HUES48 (cell line): ENCODE measurements around the gene PRSS56.

Experiments used
- H3K27ac ChIP-seq: one replicate; pipeline ENCODE4 v1.7.0; 2013; ENCODE audit warnings: low read depth, low read length, inconsistent platforms
- H3K27me3 ChIP-seq: 2 replicates; pipeline ENCODE4 v1.6.1; 2013; ENCODE audit warnings: mild to moderate bottlenecking, low read length; ENCODE audit not compliant: control insufficient read depth, insufficient read depth
- H3K36me3 ChIP-seq: 2 replicates; pipeline ENCODE4 v1.6.1; 2013; ENCODE audit warnings: low read length; ENCODE audit not compliant: control insufficient read depth, insufficient read depth
- H3K4me1 ChIP-seq: 2 replicates; pipeline ENCODE4 v1.6.1; 2013; ENCODE audit warnings: mild to moderate bottlenecking, low read length; ENCODE audit not compliant: control insufficient read depth, insufficient read depth
- H3K4me3 ChIP-seq: 2 replicates; pipeline ENCODE4 v1.5.1; 2013; ENCODE audit warnings: mild to moderate bottlenecking, low read depth, low read length
- H3K9ac ChIP-seq: 2 replicates; pipeline ENCODE4 v1.6.1; 2013; ENCODE audit warnings: mild to moderate bottlenecking, low read depth, low read length, moderate library complexity
- H3K9me3 ChIP-seq: 2 replicates; pipeline ENCODE4 v1.6.1; 2013; ENCODE audit warnings: low read length; ENCODE audit not compliant: control insufficient read depth, insufficient read depth

Gene PRSS56

DNA sequence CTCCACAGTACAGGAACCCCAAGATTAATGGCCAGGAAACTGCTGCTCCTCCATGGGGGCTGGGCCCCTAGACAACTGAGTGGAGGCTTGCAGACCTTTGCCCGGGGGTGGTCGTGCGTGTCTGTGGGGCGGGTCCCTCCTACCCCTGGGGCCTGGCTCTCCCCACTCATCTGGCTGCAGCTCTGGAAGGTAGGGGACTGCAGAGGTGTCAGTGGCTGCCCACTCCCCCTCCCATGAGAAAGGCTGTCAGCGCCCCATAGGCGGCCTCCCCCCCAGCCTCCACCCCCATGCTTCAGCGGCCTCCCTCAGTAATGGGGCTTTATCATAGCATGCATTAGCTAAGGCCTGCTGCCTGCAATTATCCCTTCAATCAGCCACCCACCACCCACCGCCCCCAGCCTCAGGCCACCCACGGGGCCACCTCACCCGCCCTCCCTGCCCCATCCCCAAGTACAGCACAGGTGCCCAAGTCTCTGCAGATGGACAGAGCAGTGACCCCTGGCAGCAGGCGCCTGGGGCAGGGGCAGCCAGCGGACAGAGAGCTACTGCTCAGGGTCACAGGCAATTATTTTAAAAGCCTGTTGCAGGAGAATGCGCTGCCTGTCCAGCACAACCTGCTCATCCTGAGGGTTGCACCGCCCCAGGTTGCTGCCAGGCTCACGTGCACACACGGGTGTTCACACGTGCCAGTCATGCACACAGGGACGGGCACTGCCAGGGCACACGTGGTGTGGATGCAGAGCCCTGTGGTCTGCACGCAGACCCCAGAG lies 23.5 kb upstream of the PRSS56 start:
- peaks cover 12% of the 10 kb centered on the region; the same call in 1 of the 2 replicates for H3K27me3 ChIP-seq
- peaks cover 5% of the 10 kb centered on the region; the same call in 1 of the 2 replicates for H3K4me1 ChIP-seq
- H3K36me3 ChIP-seq = no peaks in the 10 kb centered on the region
- no peak overlapping the region for H3K9ac ChIP-seq
- H3K9me3 ChIP-seq = no peaks in the 10 kb centered on the region
- H3K4me3 ChIP-seq = no peak overlapping the region
- no peak overlapping the region for H3K27ac ChIP-seq

DNA sequence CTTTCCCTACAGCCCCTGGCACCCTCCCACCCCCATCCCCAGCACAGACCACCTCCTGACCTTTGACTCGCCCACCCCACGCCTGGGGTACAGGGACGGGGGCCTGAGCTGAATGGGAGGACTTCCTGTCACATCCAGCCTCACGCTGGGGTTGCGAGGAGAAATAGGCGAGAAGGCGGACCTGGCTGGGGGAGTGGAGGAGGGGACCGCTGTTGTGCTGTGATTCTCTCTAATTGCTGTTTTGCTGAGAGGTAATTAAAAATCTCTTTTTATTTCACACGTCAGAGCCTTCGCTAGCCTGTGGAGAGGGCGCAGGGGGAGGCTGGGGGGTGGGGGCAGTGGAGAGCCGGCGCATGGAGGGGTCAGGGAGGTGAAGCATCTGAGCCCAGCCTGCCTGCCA lies 22.8 kb upstream of the PRSS56 start:
- H3K27me3 ChIP-seq = peaks cover 14% of the 10 kb centered on the region
- H3K9me3 ChIP-seq = no peaks in the 10 kb centered on the region
- H3K9ac ChIP-seq = no peak overlapping the region
- no peak overlapping the region for H3K4me3 ChIP-seq
- no peak overlapping the region for H3K27ac ChIP-seq
- peaks cover 5% of the 10 kb centered on the region; the same call in 1 of the 2 replicates for H3K4me1 ChIP-seq
- H3K36me3 ChIP-seq = no peaks in the 10 kb centered on the region

DNA sequence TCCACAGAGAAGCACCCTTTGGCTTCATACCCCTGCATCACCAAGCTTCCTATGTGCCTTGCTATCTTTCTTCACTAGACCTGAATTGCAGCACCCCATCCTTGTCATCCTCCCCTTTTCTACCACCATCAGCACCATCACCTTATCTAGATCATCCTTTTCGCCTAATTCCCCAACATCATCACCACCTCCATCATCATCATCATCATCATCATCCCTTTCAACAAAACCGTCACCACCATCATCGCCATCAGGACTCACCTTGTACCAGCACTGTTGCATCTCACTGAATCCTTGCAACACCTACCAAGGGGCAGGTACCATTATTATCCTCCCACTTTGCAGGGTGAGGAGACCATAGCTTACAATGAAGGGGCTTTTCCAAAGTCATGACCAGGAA lies 21.7 kb upstream of the PRSS56 start:
- no peaks in the 10 kb centered on the region for H3K9me3 ChIP-seq
- H3K4me1 ChIP-seq = peaks cover 5% of the 10 kb centered on the region; the same call in 1 of the 2 replicates
- H3K36me3 ChIP-seq = no peaks in the 10 kb centered on the region
- H3K4me3 ChIP-seq = no peak overlapping the region
- no peak overlapping the region for H3K27ac ChIP-seq
- H3K27me3 ChIP-seq = peaks cover 24% of the 10 kb centered on the region
- H3K9ac ChIP-seq = no peak overlapping the region

DNA sequence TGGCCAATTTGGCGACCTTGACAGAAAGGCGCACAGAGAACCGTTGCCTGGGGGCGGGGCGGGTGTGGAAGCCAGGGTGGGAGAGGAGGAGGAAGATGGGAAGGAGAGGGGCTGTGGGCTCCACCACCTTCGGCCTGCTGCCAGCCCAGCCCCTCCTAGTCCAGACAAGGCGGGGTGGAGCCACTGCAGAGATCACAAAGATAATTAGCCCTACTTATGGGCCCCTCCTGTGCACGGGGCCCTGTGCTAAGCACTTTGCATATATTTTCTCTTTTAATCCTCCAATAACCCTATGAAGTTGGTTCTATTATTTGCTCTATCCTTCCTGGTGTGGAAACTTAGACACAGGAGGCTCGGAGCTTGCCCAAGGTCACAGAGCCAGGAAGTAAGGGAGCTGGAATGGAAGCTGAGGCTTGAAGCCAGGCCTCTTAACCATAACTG lies 18.8 kb upstream of the PRSS56 start:
- Histone ChIP-seq H3K27ac (no peak overlapping the region), H3K36me3 (no peaks in the 10 kb centered on the region), H3K9ac (no peak overlapping the region), H3K9me3 (no peaks in the 10 kb centered on the region), H3K27me3 (peaks cover 53% of the 10 kb centered on the region), H3K4me3 (no peak overlapping the region), H3K4me1 (peaks cover 9% of the 10 kb centered on the region)

DNA sequence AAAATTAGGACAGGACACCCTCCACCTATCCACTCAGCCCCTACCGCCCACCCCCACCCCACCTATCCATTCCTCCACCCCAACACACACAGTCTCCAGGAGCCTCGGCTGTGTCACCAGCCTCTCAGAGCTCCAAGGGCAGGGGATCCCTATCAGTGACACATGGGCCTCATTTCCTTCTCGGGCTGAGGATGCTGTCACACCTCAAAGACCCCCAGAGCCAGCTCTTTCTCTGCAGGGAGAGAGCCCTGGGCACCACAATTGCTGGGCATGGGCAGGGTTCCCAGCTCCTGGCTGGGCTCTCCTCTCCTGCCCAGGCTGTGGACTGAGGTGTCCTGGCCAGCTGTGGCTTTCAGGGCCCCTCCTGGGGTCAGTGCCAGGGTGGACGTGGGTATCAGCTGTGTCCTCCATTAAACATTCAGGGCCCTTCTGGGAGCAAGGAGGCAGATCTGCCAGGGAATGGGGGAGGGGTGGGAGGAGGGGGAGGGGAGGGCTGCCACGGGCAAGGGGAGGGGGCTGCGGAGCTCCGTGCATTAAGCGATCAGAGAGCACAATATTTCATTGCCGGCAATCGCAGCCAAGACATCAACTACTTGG lies 18.3 kb upstream of the PRSS56 start:
- Histone ChIP-seq H3K9me3 (no peaks in the 10 kb centered on the region), H3K4me1 (peaks cover 9% of the 10 kb centered on the region), H3K27ac (no peak overlapping the region), H3K9ac (no peak overlapping the region), H3K36me3 (no peaks in the 10 kb centered on the region), H3K4me3 (peak overlapping the region; percentile 74; the same call in 1 of the 2 replicates), H3K27me3 (peaks cover 59% of the 10 kb centered on the region)

DNA sequence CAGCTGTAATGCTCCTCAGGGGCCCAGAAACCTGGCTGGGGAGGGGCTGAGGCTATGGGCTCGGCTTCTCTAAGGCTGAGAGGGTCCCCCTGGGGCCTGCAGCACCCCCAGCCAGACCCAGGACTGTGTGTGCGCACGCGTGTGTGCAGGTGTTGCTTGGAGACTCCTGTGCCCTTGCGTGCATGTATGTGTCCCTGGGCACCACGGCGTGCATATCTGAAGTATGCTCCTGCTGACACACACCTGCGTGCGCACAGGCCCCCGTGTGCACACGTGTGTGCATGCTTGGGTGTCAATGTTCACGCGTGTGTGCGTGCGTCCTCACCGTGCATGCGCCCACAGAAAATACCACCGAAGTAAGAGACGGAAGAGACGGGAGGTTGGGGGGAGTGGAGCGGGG lies 17.7 kb upstream of the PRSS56 start:
- H3K27ac ChIP-seq = no peak overlapping the region
- H3K4me3 ChIP-seq = peak overlapping the region; percentile 74
- peaks cover 9% of the 10 kb centered on the region for H3K4me1 ChIP-seq
- no peaks in the 10 kb centered on the region for H3K36me3 ChIP-seq
- no peaks in the 10 kb centered on the region for H3K9me3 ChIP-seq
- no peak overlapping the region for H3K9ac ChIP-seq
- peaks cover 64% of the 10 kb centered on the region for H3K27me3 ChIP-seq

DNA sequence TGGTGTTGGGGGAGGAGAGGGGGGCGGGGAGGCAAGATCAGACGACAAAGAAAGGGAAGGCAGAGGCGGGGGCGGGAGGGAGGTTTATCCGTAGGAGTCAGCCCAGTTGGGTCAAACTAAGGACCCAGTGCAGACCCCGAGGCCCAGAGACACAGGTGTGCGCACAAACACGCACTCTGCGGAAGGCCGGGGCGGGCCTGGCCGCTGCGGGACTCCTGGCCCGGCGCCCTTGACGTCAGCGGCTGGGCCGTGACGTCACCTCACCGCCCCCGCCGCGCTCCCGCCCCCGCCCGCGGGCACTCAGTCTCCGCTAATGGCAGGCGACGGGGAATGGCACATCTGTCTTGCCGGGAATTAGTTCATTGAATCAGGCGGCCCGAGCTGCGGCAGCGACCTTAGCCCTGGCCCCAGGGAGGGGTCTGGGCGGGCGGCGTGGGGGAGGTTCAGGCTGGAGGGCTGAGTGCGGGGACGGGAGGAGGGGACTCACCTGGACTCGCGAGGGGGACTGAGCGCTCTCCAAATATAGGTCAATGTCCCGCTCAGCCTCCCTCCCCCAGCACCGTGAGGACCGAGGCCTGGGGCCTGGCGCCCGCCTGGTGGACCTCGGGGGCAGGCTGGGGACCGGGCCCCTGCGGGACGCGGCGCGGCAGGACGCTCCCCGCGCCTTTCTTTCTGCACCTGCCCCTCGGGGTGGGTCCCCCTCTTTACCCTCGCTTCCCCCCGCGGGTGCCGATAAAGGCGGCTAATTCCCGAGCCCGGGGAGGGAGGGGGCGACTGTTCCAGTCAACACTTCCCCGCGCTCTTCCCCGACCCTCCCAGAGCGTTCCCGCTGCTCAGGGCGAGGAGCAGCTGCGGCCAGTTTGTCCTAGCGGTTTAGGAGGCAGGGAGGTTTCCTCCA lies 17.0 kb upstream of the PRSS56 start:
- H3K36me3 ChIP-seq = no peaks in the 10 kb centered on the region
- H3K27me3 ChIP-seq = peaks cover 64% of the 10 kb centered on the region
- no peak overlapping the region for H3K9ac ChIP-seq
- H3K9me3 ChIP-seq = no peaks in the 10 kb centered on the region
- H3K4me1 ChIP-seq = peaks cover 9% of the 10 kb centered on the region
- H3K27ac ChIP-seq = no peak overlapping the region
- H3K4me3 ChIP-seq = peak overlapping the region; percentile 74

DNA sequence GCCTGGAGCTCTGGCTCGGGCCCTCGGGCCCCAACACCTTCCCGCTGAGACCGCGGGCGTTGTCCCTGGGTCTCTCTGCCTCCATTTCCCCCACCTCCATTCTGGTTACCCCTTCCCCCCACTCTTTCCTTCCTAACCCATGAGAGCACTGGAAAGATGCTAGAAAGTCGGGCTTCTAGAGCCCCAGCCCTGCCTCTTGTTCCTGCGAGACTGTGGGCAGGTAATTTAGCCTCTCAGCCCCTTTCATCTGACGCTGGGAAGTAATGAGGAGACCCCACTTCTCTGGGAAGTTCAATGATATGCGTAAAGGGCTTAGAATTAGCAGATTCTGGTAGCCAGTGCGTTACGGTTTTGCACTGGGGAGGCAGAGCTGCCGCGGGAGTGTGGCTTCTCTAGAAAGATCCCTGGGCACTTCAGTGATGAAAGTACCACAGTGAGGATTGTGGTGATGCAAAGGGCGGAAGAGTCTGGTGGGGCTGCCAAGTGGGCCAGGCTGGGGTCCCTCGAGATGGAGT lies 16.3 kb upstream of the PRSS56 start:
- H3K9me3 ChIP-seq = no peaks in the 10 kb centered on the region
- no peaks in the 10 kb centered on the region for H3K36me3 ChIP-seq
- H3K27ac ChIP-seq = no peak overlapping the region
- H3K4me3 ChIP-seq = peak overlapping the region; percentile 74
- no peak overlapping the region for H3K9ac ChIP-seq
- peaks cover 9% of the 10 kb centered on the region for H3K4me1 ChIP-seq
- H3K27me3 ChIP-seq = peaks cover 64% of the 10 kb centered on the region

DNA sequence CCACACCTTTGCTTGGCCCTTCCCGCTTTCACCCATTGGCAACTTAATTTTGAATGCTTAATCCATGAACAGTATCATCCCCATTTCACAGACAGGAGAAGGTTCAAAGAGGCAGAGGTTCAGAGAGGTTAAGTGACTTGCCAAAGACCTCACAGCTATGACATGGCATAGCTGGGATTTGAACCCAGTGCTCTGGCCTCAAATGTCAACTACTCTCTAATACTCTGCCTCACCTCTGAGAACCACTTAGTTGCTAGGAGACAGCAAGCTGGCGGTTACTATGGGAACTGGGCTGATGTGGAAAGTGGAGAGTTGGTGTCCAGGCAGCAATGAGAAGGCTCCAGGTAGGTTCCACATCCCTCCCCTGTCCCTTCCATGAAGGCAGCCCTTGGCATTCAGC lies 15.8 kb upstream of the PRSS56 start:
- Histone ChIP-seq H3K9ac (no peak overlapping the region), H3K4me3 (no peak overlapping the region), H3K27me3 (peaks cover 64% of the 10 kb centered on the region), H3K9me3 (no peaks in the 10 kb centered on the region), H3K27ac (no peak overlapping the region), H3K36me3 (no peaks in the 10 kb centered on the region), H3K4me1 (peaks cover 9% of the 10 kb centered on the region)

DNA sequence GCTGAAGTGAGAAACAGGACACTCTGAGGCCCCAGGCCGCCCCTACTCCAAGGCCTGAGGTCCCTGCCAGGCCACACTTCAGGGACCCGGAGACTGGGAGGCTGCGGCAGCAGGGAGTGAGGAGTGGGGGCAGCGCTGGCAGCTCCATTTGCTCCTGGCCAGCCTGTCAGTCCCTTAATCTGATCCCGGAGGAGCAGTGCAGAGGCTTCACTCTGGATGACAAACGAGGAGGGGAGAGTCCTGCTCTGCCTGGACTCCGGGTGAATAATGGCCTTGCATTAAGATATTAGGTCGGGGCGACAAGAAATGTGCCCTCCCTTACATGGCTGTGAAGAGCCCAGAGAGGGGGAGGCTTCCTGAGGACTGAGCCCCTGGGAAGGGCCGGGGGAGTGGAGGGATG lies 14.3 kb upstream of the PRSS56 start:
- H3K27me3 ChIP-seq = peaks cover 59% of the 10 kb centered on the region
- no peak overlapping the region for H3K9ac ChIP-seq
- no peaks in the 10 kb centered on the region for H3K9me3 ChIP-seq
- H3K27ac ChIP-seq = no peak overlapping the region
- H3K4me1 ChIP-seq = peaks cover 9% of the 10 kb centered on the region
- no peaks in the 10 kb centered on the region for H3K36me3 ChIP-seq
- H3K4me3 ChIP-seq = no peak overlapping the region
